WTC11 (cell line): Measurements from ENCODE around the gene CACNB4. TPM values are rescaled to one million over a fixed set of nuclear protein-coding genes. Genes with fewer than 3 reads are reported as not detected.
A peak's percentile ranks its signal among the peaks of the same experiment; 100 is the strongest.

Source experiments
- ATAC-seq: fragments of 200-7000 bp; cut with Tn5 transposase; 2 replicates; pipeline ENCODE4 v1.10.0; 2021; ENCODE audit warnings: mild to moderate bottlenecking, moderate library complexity
- CTCF ChIA-PET: fragments of 300-600 bp; sonication (Branson Sonifier 250); formaldehyde crosslinking; loops from one replicate; lab custom pipeline; 2021; ENCODE audit warnings: antibody characterized with exemption; lab: Charles Lee
- POLR2A ChIA-PET: fragments of 350-600 bp; sonication (Branson Sonifier 250); formaldehyde crosslinking; loops from one replicate; lab custom pipeline; 2021; ENCODE audit warnings: antibody characterized with exemption; lab: Charles Lee
- DNase-seq: peaks from one replicate; pipeline ENCODE4 v3.0.0; 2021; ENCODE audit warnings: low spot score
- H3K27ac Mint-ChIP-seq: 2 replicates; pipeline ENCODE4 v1.8.0; 2021; ENCODE audit warnings: mixed read lengths
- H3K27me3 Mint-ChIP-seq: 2 replicates; pipeline ENCODE4 v1.8.0; 2021; ENCODE audit warnings: low read depth, mild to moderate bottlenecking, moderate library complexity, mixed read lengths
- H3K36me3 Mint-ChIP-seq: 2 replicates; pipeline ENCODE4 v1.8.0; 2021; ENCODE audit warnings: mixed read lengths
- H3K4me1 Mint-ChIP-seq: 2 replicates; pipeline ENCODE4 v1.8.0; 2022; ENCODE audit warnings: mixed read lengths
- H3K4me3 Mint-ChIP-seq: 2 replicates; pipeline ENCODE4 v1.8.0; 2021; ENCODE audit warnings: mild to moderate bottlenecking, moderate library complexity, mixed read lengths
- H3K9me3 Mint-ChIP-seq: 2 replicates; pipeline ENCODE4 v1.8.0; 2021; ENCODE audit warnings: mixed read lengths
- ATF1 ChIP-seq: sonication (generic); formaldehyde crosslinking; IDR thresholded peaks from 2 replicates; pipeline ENCODE4 v1.8.1; 2023; ENCODE audit warnings: mild to moderate bottlenecking, moderate library complexity, missing genetic modification reagents
- CTCF ChIP-seq: fragments of 200-600 bp; IDR thresholded peaks from 2 replicates; pipeline ENCODE4 v1.8.0; 2022; ENCODE audit warnings: antibody characterized with exemption
- JUN ChIP-seq: sonication (generic); formaldehyde crosslinking; IDR thresholded peaks from 2 replicates; pipeline ENCODE4 v1.8.0; 2023; ENCODE audit warnings: mild to moderate bottlenecking, missing genetic modification reagents
- ZNF396 ChIP-seq: fragments of 250-450 bp; sonication (Bioruptor Pico); IDR thresholded peaks from 2 replicates; pipeline ENCODE4 v1.8.0; 2021; ENCODE audit warnings: mild to moderate bottlenecking, moderate library complexity, borderline replicate concordance
- ZNF512 ChIP-seq: sonication (generic); formaldehyde crosslinking; IDR thresholded peaks from 2 replicates; pipeline ENCODE4 v1.8.1; 2022; ENCODE audit warnings: missing genetic modification reagents, borderline replicate concordance
- ZNF532 ChIP-seq: fragments of 250-450 bp; sonication (Bioruptor Pico); IDR thresholded peaks from 2 replicates; pipeline ENCODE4 v1.9.0; 2021; ENCODE audit warnings: mild to moderate bottlenecking, borderline replicate concordance
- total RNA-seq: library from RNA; stranded (reverse); gene quantifications from 3 replicates; pipeline ENCODE4 v1.2.3, GENCODE V29; 2021
- TF ChIP-seq, protein P1 (sequence below): sonication (generic); formaldehyde crosslinking; IDR thresholded peaks from 2 replicates; pipeline ENCODE4 v1.8.1; 2022; ENCODE audit warnings: mild to moderate bottlenecking, moderate library complexity, missing genetic modification reagents
- TF ChIP-seq, protein P2 (sequence below): sonication (generic); formaldehyde crosslinking; IDR thresholded peaks from 2 replicates; pipeline ENCODE4 v1.8.0; 2022; ENCODE audit warnings: mild to moderate bottlenecking, missing genetic modification reagents
- TF ChIP-seq, protein P3 (sequence below): sonication (generic); formaldehyde crosslinking; IDR thresholded peaks from 2 replicates; pipeline ENCODE4 v1.8.0; 2022; ENCODE audit warnings: missing genetic modification reagents

CACNB4 gene
- total RNA-seq, 1 experiment from 2014 or later, result 4.7 TPM

GRCh38 chr2:151887164-151887563 lies 211.7 kb downstream of the CACNB4 start (continued):
- TF ChIP-seq CTCF, result no peak
- TF ChIP-seq ZNF532 (CRISPR knock-in tag), result no peak
- TF ChIP-seq, protein P1, sequence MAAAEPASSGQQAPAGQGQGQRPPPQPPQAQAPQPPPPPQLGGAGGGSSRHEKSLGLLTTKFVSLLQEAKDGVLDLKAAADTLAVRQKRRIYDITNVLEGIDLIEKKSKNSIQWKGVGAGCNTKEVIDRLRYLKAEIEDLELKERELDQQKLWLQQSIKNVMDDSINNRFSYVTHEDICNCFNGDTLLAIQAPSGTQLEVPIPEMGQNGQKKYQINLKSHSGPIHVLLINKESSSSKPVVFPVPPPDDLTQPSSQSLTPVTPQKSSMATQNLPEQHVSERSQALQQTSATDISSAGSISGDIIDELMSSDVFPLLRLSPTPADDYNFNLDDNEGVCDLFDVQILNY (CRISPR knock-in tag), result no peak
- TF ChIP-seq, protein P2, sequence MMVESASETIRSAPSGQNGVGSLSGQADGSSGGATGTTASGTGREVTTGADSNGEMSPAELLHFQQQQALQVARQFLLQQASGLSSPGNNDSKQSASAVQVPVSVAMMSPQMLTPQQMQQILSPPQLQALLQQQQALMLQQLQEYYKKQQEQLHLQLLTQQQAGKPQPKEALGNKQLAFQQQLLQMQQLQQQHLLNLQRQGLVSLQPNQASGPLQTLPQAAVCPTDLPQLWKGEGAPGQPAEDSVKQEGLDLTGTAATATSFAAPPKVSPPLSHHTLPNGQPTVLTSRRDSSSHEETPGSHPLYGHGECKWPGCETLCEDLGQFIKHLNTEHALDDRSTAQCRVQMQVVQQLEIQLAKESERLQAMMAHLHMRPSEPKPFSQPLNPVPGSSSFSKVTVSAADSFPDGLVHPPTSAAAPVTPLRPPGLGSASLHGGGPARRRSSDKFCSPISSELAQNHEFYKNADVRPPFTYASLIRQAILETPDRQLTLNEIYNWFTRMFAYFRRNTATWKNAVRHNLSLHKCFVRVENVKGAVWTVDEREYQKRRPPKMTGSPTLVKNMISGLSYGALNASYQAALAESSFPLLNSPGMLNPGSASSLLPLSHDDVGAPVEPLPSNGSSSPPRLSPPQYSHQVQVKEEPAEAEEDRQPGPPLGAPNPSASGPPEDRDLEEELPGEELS, result no peak

DNA sequence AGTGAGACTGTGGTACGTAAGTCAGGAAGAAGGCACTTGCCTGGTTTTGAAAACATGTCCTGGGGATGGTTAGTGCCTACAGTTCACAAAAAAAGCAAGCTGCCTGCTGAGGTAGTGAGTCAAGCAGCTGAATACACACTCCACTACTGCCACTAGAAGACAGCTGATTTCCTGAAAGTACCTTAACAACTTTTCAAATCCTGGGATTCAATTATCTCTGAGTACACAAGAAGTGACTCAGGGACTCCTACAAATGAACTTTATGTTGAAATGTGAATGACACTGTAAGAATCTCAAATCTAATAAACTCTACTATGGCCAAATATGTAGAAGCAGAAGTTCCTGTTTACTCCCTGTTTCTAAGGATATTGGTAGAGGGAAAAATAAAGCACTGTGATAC lies 212.6 kb downstream of the CACNB4 start:
- ATAC-seq (no peak), DNase-seq (no peak)
- Mint-ChIP-seq H3K9me3 (no peaks in the 10 kb centered on the region), H3K27me3 (no peaks in the 10 kb centered on the region), H3K36me3 (no peaks in the 10 kb centered on the region), H3K4me3 (no peak overlapping the region), H3K4me1 (no peaks in the 10 kb centered on the region), H3K27ac (peak overlapping the region; percentile 6; the same call in 1 of the 2 replicates)
- POLR2A ChIA-PET, result no interaction called here
- CTCF ChIA-PET, result no interaction called here
- no peak for TF ChIP-seq ZNF532 (CRISPR knock-in tag)
- no peak for TF ChIP-seq ZNF396
- no peak for TF ChIP-seq ATF1
- TF ChIP-seq, protein P3, sequence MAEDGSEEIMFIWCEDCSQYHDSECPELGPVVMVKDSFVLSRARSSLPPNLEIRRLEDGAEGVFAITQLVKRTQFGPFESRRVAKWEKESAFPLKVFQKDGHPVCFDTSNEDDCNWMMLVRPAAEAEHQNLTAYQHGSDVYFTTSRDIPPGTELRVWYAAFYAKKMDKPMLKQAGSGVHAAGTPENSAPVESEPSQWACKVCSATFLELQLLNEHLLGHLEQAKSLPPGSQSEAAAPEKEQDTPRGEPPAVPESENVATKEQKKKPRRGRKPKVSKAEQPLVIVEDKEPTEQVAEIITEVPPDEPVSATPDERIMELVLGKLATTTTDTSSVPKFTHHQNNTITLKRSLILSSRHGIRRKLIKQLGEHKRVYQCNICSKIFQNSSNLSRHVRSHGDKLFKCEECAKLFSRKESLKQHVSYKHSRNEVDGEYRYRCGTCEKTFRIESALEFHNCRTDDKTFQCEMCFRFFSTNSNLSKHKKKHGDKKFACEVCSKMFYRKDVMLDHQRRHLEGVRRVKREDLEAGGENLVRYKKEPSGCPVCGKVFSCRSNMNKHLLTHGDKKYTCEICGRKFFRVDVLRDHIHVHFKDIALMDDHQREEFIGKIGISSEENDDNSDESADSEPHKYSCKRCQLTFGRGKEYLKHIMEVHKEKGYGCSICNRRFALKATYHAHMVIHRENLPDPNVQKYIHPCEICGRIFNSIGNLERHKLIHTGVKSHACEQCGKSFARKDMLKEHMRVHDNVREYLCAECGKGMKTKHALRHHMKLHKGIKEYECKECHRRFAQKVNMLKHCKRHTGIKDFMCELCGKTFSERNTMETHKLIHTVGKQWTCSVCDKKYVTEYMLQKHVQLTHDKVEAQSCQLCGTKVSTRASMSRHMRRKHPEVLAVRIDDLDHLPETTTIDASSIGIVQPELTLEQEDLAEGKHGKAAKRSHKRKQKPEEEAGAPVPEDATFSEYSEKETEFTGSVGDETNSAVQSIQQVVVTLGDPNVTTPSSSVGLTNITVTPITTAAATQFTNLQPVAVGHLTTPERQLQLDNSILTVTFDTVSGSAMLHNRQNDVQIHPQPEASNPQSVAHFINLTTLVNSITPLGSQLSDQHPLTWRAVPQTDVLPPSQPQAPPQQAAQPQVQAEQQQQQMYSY (CRISPR knock-in tag), result no peak
- no peak for TF ChIP-seq ZNF512 (CRISPR knock-in tag)
- TF ChIP-seq JUN (CRISPR knock-in tag), result no peak
